Heart left ventricle (tissue), 16 donors: ENCODE measurements around the gene ST6GALNAC4. TPM values are rescaled to one million over a fixed set of nuclear protein-coding genes. Genes with fewer than 3 reads are reported as not detected.

Source experiments
- ATAC-seq, 4 donors: fragments of 200-7000 bp; cut with Tn5 transposase; one replicate each; pipeline ENCODE4 v1.9.1; 2020 to 2022; ENCODE audit warnings: moderate library complexity in 4 of 4, mild to moderate bottlenecking in 3 of 4, moderate number of reproducible peaks in 1 of 4
- DNase-seq, 5 donors: peaks; one replicate each; pipeline ENCODE4 v3.0.0-alpha.2; 2020
- H3K27ac ChIP-seq, 12 donors: fragments of 200-600 bp; sonication (generic) in 4 of 12; one replicate each; pipeline versions ENCODE4 v1.5.0 to v1.8.0; 2016 to 2022; ENCODE audit warnings: mild to moderate bottlenecking in 2 of 12
- H3K27me3 ChIP-seq, 9 donors: fragments of 200-600 bp; sonication (generic) in 2 of 9; one replicate each; pipeline versions ENCODE4 v1.5.1 to v1.8.0; 2016 to 2022; ENCODE audit warnings: mild to moderate bottlenecking in 3 of 9
- H3K36me3 ChIP-seq, 9 donors: fragments of 200-600 bp; sonication (generic) in 2 of 9; one replicate each; pipeline versions ENCODE4 v1.5.0 to v1.8.0; 2018 to 2022; ENCODE audit warnings: mild to moderate bottlenecking in 2 of 9
- H3K4me1 ChIP-seq, 12 donors: fragments of 200-600 bp; sonication (generic) in 4 of 12; one replicate each; pipeline versions ENCODE4 v1.5.0 to v1.8.0; 2016 to 2022; ENCODE audit warnings: mild to moderate bottlenecking in 3 of 12
- H3K4me3 ChIP-seq, 12 donors: fragments of 200-600 bp; sonication (generic) in 4 of 12; one replicate each; pipeline versions ENCODE4 v1.5.0 to v1.8.0; 2017 to 2022; ENCODE audit warnings: mild to moderate bottlenecking in 9 of 12, moderate library complexity in 4 of 12
- H3K9me3 ChIP-seq, 12 donors: fragments of 200-600 bp; sonication (generic) in 4 of 12; one replicate each; pipeline versions ENCODE4 v1.5.0 to v1.8.0; 2016 to 2022; ENCODE audit warnings: mild to moderate bottlenecking in 1 of 12
- CTCF ChIP-seq, 12 donors: fragments of 200-600 bp; sonication (generic) in 4 of 12; IDR thresholded peaks; one replicate each; pipeline versions ENCODE4 v1.5.0 to v1.8.0; 2018 to 2022; ENCODE audit warnings: antibody characterized with exemption in 12 of 12, mild to moderate bottlenecking in 5 of 12
- POLR2A ChIP-seq, 2 donors: fragments of 450-650 bp; IDR thresholded peaks; one replicate each; pipeline ENCODE4 v1.6.1; 2017; ENCODE audit warnings: antibody characterized with exemption in 2 of 2, mild to moderate bottlenecking in 2 of 2, moderate library complexity in 2 of 2
- WGBS, 4 donors: extraction: QIAGEN DNeasy Blood & Tissue Kit in 2 of 4; methylation state at CpG; one replicate each; pipeline versions ENCODE4 v1.1.5 to v1.1.7; 2013 to 2018; 5-methylcytosine and 5-hydroxymethylcytosine counted together
- intact Hi-C, 10 donors: fragments of 100-400 bp; cut with DNase I; formaldehyde crosslinking; loops; one replicate each; pipeline versions ENCODE4 v1.11.1 to v1.14.2; 2022
- polyA plus RNA-seq, 2 donors: library from polyadenylated mRNA; stranded (reverse); fragments of 200-250 nt; gene quantifications; one replicate each; pipeline ENCODE4 v1.2.3, GENCODE V29; 2013
- total RNA-seq, 9 donors: library from RNA; depleted of rRNA in 2 of 9; stranded (reverse); fragments of >200 nt in 2 of 9; fragmentation: NEBNext Ultra II Directional in 3 of 9; extraction: Animal tissue kit (Norgen Biotek cat#: 25700) in 3 of 9; gene quantifications; one replicate each; pipeline versions ENCODE4 v1.1.0 to v1.2.4, GENCODE V29; 2016 to 2023
- donor health status: ischemic (EF 13 %, LVEDD 7.1; RV severe dilation, severe dysfunction).
- donor health status: healthy with polysubstance abuse.
- donor health status: DM: no; HTN: yes; CAD: no.
- donor health status: DM: no; HTN: no; CAD: no.
- donor health status: ischemic (EF 25% LVEDD 6.9; RV normal size, moderate dysfunction).
- donor health status: ischemic (EF 25% LVEDD 5.7; RV mildly dilated, moderate dysfunction).
- donor health status: healthy.
- donor health status: DM: yes; HTN: yes; CAD: no.
- donor health status: ischemic (EF 35%, LVEDD 5.7; RV mildly dilated, moderate dysfunction).
- donor health status: nonischemic (EF 11% LVEDD 7.7; RV severe dilation, severe dysfunction).
- donor health status: DM: yes; HTN: yes; CAD: no.
- donor health status: PGD.
- donor health status: ischemic (EF 29% LVEDD 5.4; RV normal size, mild dysfunction).
- donor health status: nonischemic (EF 23%, LVEDD 6.1; RV moderate dilation, normal function).

The ST6GALNAC4 gene
- total and polyA plus RNA-seq, 11 donors, result 17.0 to 72.0 (median 42.6) TPM

- WGBS, 4 donors, result 96 to 97% (median 97%) methylated on average over 8 of the region's 8 CpGs
- peak in 1 of 5 donors; percentile 18 for DNase-seq
- TF ChIP-seq POLR2A (IDR thresholded peaks at IDR 0.05) (no peak), CTCF (IDR thresholded peaks at IDR 0.05) (no peak)
- intact Hi-C loops, result no loop called here
- ATAC-seq, result no peak
- Histone ChIP-seq H3K27me3 (no peaks in the 10 kb centered on the region), H3K27ac (no peak overlapping the region), H3K4me1 (peaks cover 0 to 40% (median 31%) of the 10 kb centered on the region in 12 donors), H3K36me3 (peaks cover 0 to 53% (median 51%) of the 10 kb centered on the region in 9 donors), H3K9me3 (peaks cover 0 to 14% (median 8%) of the 10 kb centered on the region in 12 donors), H3K4me3 (no peak overlapping the region)
Measured at GRCh38 chr9:127895811-127896210, 21.0 kb downstream of the ST6GALNAC4 start.

GRCh38 chr9:127893392-127893791 is 23.4 kb downstream of the ST6GALNAC4 start:
- no peaks in the 10 kb centered on the region for H3K27me3 ChIP-seq
- no peak overlapping the region for H3K27ac ChIP-seq
- DNase-seq, result no peak
- H3K4me3 ChIP-seq, result no peak overlapping the region
- peaks cover 0 to 14% (median 8%) of the 10 kb centered on the region in 12 donors for H3K9me3 ChIP-seq
- H3K36me3 ChIP-seq, result peaks cover 0 to 77% (median 71%) of the 10 kb centered on the region in 9 donors
- 95 to 99% (median 98%) methylated on average over 4 of the region's 4 CpGs for WGBS, 4 donors
- intact Hi-C loops, result no loop called here
- TF ChIP-seq CTCF (IDR thresholded peaks at IDR 0.05), result no peak
- TF ChIP-seq POLR2A (IDR thresholded peaks at IDR 0.05), result no peak
- H3K4me1 ChIP-seq, result peaks cover 0 to 26% (median 21%) of the 10 kb centered on the region in 12 donors
- ATAC-seq, result no peak

GRCh38 chr9:127892831-127893230 is 24.0 kb downstream of the ST6GALNAC4 start:
- intact Hi-C loops, result no loop called here
- Histone ChIP-seq H3K27me3 (no peaks in the 10 kb centered on the region), H3K4me1 (peaks cover 0 to 21% (median 17%) of the 10 kb centered on the region in 12 donors), H3K27ac (no peak overlapping the region), H3K9me3 (peaks cover 0 to 14% (median 8%) of the 10 kb centered on the region in 12 donors), H3K4me3 (no peak overlapping the region), H3K36me3 (peaks cover 0 to 82% (median 77%) of the 10 kb centered on the region in 9 donors)
- ATAC-seq (no peak), DNase-seq (no peak)
- TF ChIP-seq CTCF (IDR thresholded peaks at IDR 0.05) (no peak), POLR2A (IDR thresholded peaks at IDR 0.05) (no peak)
- WGBS, 4 donors, result 87 to 97% (median 95%) methylated on average over 6 of the region's 6 CpGs

DNA sequence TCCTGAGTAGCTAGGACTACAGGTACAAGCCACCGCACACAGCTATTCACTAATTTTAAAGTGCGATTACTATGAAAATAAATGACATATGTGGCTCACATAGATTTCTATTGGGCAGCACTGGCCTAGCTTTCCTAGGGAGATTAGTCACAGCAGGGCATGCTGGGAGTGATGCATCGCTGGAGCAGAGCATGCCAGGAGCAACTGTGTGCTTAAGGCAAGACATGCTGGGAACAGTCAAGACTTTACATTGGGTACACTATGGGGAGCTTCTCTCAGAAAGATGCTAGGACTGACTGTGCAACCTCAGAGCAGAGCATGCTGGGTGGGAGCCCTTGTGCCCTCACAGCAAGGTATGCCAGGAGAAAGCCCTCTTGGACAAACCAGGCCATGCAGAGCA is 26.8 kb downstream of the ST6GALNAC4 start:
- 95 to 100% (median 97%) methylated on average over 3 of the region's 3 CpGs for WGBS, 4 donors
- H3K9me3 ChIP-seq, result peaks cover 0 to 11% (median 8%) of the 10 kb centered on the region in 12 donors
- DNase-seq (no peak), ATAC-seq (no peak)
- intact Hi-C loops, result no loop called here
- no peak overlapping the region for H3K4me3 ChIP-seq
- TF ChIP-seq CTCF (IDR thresholded peaks at IDR 0.05) (no peak), POLR2A (IDR thresholded peaks at IDR 0.05) (no peak)
- H3K27ac ChIP-seq, result no peak overlapping the region
- peaks cover 0 to 24% (median 5%) of the 10 kb centered on the region in 12 donors for H3K4me1 ChIP-seq
- H3K27me3 ChIP-seq, result no peaks in the 10 kb centered on the region
- H3K36me3 ChIP-seq, result peaks cover 3 to 96% (median 87%) of the 10 kb centered on the region in 9 donors
